Measurements from ENCODE around the gene FYN. TPM values are rescaled to one million over a fixed set of nuclear protein-coding genes. Genes with fewer than 3 reads are reported as not detected.

The FYN gene
- total and polyA plus RNA-seq, 10 of the 15 experiments (the other 5 are each of a cell fraction or from before 2014, with no cell fraction given): 51.4 to 247 (median 138) TPM

GRCh38 chr6:111648100-111648499, 225.2 kb downstream of the FYN start (continued):
- TF ChIP-seq, protein P1, sequence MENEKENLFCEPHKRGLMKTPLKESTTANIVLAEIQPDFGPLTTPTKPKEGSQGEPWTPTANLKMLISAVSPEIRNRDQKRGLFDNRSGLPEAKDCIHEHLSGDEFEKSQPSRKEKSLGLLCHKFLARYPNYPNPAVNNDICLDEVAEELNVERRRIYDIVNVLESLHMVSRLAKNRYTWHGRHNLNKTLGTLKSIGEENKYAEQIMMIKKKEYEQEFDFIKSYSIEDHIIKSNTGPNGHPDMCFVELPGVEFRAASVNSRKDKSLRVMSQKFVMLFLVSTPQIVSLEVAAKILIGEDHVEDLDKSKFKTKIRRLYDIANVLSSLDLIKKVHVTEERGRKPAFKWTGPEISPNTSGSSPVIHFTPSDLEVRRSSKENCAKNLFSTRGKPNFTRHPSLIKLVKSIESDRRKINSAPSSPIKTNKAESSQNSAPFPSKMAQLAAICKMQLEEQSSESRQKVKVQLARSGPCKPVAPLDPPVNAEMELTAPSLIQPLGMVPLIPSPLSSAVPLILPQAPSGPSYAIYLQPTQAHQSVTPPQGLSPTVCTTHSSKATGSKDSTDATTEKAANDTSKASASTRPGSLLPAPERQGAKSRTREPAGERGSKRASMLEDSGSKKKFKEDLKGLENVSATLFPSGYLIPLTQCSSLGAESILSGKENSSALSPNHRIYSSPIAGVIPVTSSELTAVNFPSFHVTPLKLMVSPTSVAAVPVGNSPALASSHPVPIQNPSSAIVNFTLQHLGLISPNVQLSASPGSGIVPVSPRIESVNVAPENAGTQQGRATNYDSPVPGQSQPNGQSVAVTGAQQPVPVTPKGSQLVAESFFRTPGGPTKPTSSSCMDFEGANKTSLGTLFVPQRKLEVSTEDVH (IDR thresholded peaks at IDR 0.05; ENCODE audit: low read depth, partially characterized antibody): no peak
- TF ChIP-seq HDGF (IDR thresholded peaks at IDR 0.05) (no peak), SMARCA5 (IDR thresholded peaks at IDR 0.05) (no peak), JUNB (IDR thresholded peaks at IDR 0.05) (no peak), USF1 (IDR thresholded peaks at IDR 0.05; ENCODE audit: borderline replicate concordance, extremely low read length, insufficient read depth, low read depth, low read length) (no peak), ASH2L (IDR thresholded peaks at IDR 0.05; ENCODE audit: borderline replicate concordance, low read depth) (no peak), CHD4 (IDR thresholded peaks at IDR 0.05) (no peak), CREM (IDR thresholded peaks at IDR 0.05; ENCODE audit: low read depth) (no peak)
- TF ChIP-seq, protein P2, sequence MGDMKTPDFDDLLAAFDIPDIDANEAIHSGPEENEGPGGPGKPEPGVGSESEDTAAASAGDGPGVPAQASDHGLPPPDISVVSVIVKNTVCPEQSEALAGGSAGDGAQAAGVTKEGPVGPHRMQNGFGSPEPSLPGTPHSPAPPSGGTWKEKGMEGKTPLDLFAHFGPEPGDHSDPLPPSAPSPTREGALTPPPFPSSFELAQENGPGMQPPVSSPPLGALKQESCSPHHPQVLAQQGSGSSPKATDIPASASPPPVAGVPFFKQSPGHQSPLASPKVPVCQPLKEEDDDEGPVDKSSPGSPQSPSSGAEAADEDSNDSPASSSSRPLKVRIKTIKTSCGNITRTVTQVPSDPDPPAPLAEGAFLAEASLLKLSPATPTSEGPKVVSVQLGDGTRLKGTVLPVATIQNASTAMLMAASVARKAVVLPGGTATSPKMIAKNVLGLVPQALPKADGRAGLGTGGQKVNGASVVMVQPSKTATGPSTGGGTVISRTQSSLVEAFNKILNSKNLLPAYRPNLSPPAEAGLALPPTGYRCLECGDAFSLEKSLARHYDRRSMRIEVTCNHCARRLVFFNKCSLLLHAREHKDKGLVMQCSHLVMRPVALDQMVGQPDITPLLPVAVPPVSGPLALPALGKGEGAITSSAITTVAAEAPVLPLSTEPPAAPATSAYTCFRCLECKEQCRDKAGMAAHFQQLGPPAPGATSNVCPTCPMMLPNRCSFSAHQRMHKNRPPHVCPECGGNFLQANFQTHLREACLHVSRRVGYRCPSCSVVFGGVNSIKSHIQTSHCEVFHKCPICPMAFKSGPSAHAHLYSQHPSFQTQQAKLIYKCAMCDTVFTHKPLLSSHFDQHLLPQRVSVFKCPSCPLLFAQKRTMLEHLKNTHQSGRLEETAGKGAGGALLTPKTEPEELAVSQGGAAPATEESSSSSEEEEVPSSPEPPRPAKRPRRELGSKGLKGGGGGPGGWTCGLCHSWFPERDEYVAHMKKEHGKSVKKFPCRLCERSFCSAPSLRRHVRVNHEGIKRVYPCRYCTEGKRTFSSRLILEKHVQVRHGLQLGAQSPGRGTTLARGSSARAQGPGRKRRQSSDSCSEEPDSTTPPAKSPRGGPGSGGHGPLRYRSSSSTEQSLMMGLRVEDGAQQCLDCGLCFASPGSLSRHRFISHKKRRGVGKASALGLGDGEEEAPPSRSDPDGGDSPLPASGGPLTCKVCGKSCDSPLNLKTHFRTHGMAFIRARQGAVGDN (IDR thresholded peaks at IDR 0.05): no peak
